B cell (primary cell): ENCODE results near the gene MCM6. TPM values are rescaled to one million over a fixed set of nuclear protein-coding genes. Genes with fewer than 3 reads are reported as not detected.
A peak's percentile ranks its signal among the peaks of the same experiment; 100 is the strongest.

ENCODE experiments used
- ATAC-seq: fragments of 200-7000 bp; cut with Tn5 transposase; one replicate; pipeline ENCODE4 v1.10.0; 2021; ENCODE audit warnings: low read depth, mild to moderate bottlenecking, moderate number of reproducible peaks, moderate library complexity
- CTCF ChIA-PET: fragments of 350-600 bp; sonication (Branson Sonifier 250); formaldehyde crosslinking; loops from one replicate; lab custom pipeline; 2021; ENCODE audit warnings: antibody characterized with exemption, inconsistent platforms; lab: Charles Lee
- POLR2A ChIA-PET: fragments of 350-600 bp; sonication (Branson Sonifier 250); formaldehyde crosslinking; loops from one replicate; lab custom pipeline; 2021; ENCODE audit warnings: antibody characterized with exemption; lab: Charles Lee
- DNase-seq: peaks from one replicate; pipeline ENCODE4 v3.0.0; 2013
- H2AFZ ChIP-seq: 2 replicates; pipeline ENCODE4 v1.6.1; 2012; ENCODE audit warnings: mild to moderate bottlenecking, low read depth, low read length; ENCODE audit not compliant: insufficient read depth, poor library complexity, severe bottlenecking
- H3K27ac ChIP-seq, 2 donors: 1 replicate in 1 of 2; 2 replicates in 1 of 2; pipeline ENCODE4 v1.5.1; 2012 to 2013; ENCODE audit warnings: low read length in 2 of 2, mild to moderate bottlenecking in 2 of 2, moderate library complexity in 1 of 2
- H3K27me3 ChIP-seq, 4 experiments: fragments of 200-600 bp in 1 of 4; sonication (generic) in 1 of 4; replicated peaks in 1 of 4; 1 replicate in 2 of 4; 2 replicates in 2 of 4; pipeline versions ENCODE4 v1.6.1 to v1.7.0; 2013 to 2016; ENCODE audit warnings: low read length in 3 of 4, mild to moderate bottlenecking in 2 of 4, mixed read lengths in 1 of 4, moderate library complexity in 1 of 4; ENCODE audit not compliant: insufficient read depth in 4 of 4, control insufficient read depth in 3 of 4; ENCODE audit errors: control extremely low read depth in 1 of 4
- H3K36me3 ChIP-seq, 2 experiments: replicated peaks in 1 of 2; 1 replicate in 1 of 2; 2 replicates in 1 of 2; pipeline versions ENCODE4 v1.6.1 to v1.7.1; 2013; ENCODE audit warnings: low read length in 1 of 2; ENCODE audit not compliant: insufficient read depth in 2 of 2, control insufficient read depth in 1 of 2; ENCODE audit errors: control extremely low read depth in 1 of 2, extremely low read depth in 1 of 2
- H3K4me1 ChIP-seq, 2 donors: fragments of 200-600 bp in 1 of 2; sonication (generic) in 1 of 2; 1 replicate in 1 of 2; 2 replicates in 1 of 2; pipeline versions ENCODE4 v1.5.1 to v1.6.1; 2013 to 2017; ENCODE audit warnings: low read length in 2 of 2; ENCODE audit not compliant: control insufficient read depth in 2 of 2, insufficient read depth in 2 of 2
- H3K4me2 ChIP-seq: replicated peaks from 2 replicates; pipeline ENCODE3; 2012; ENCODE audit warnings: mild to moderate bottlenecking, low read depth, low read length; ENCODE audit not compliant: poor library complexity, severe bottlenecking
- H3K4me3 ChIP-seq, 5 experiments: fragments of 200-600 bp in 1 of 5; sonication (generic) in 1 of 5; 1 replicate in 3 of 5; 2 replicates in 2 of 5; pipeline versions ENCODE4 v1.5.1 to v1.7.0; 2011 to 2016; ENCODE audit warnings: low read length in 4 of 5, mild to moderate bottlenecking in 4 of 5, low read depth in 2 of 5, control low read depth in 1 of 5, moderate library complexity in 1 of 5; ENCODE audit not compliant: insufficient read depth in 1 of 5; ENCODE audit errors: control extremely low read depth in 1 of 5, extremely low read depth in 1 of 5
- H3K79me2 ChIP-seq: fragments of 200-600 bp; sonication (generic); one replicate; pipeline ENCODE4 v1.6.0; 2016; ENCODE audit warnings: low read length; ENCODE audit not compliant: control insufficient read depth, insufficient read depth
- H3K9ac ChIP-seq: fragments of 200-600 bp; sonication (generic); 2 replicates; pipeline ENCODE4 v1.6.1; 2017; ENCODE audit warnings: mild to moderate bottlenecking, low read length, moderate library complexity
- H3K9me3 ChIP-seq, 3 donors: one replicate each; pipeline versions ENCODE4 v1.6.1 to v1.7.1; 2013; ENCODE audit warnings: low read length in 2 of 3; ENCODE audit not compliant: control insufficient read depth in 2 of 3, insufficient read depth in 1 of 3; ENCODE audit errors: control extremely low read depth in 1 of 3
- H4K20me1 ChIP-seq: 2 replicates; pipeline ENCODE4 v1.6.0; 2012; ENCODE audit warnings: mild to moderate bottlenecking, low read length; ENCODE audit not compliant: insufficient read depth, control insufficient read depth, poor library complexity, severe bottlenecking
- H3K27ac Mint-ChIP-seq: one replicate; pipeline ENCODE4 v1.8.0; 2021; ENCODE audit warnings: mixed read lengths
- H3K27me3 Mint-ChIP-seq: one replicate; pipeline ENCODE4 v1.8.0; 2021; ENCODE audit warnings: mixed read lengths
- H3K4me1 Mint-ChIP-seq: one replicate; pipeline ENCODE4 v1.8.0; 2021; ENCODE audit warnings: mixed read lengths
- H3K4me3 Mint-ChIP-seq: one replicate; pipeline ENCODE4 v1.8.0; 2021; ENCODE audit warnings: mixed read lengths
- H3K9me3 Mint-ChIP-seq: one replicate; pipeline ENCODE4 v1.8.0; 2022; ENCODE audit warnings: mixed read lengths; ENCODE audit not compliant: insufficient read depth
- CTCF ChIP-seq: fragments of 200-600 bp; IDR thresholded peaks from one replicate; pipeline ENCODE4 v1.8.0; 2022; ENCODE audit warnings: antibody characterized with exemption, mild to moderate bottlenecking
- EZH2 ChIP-seq: IDR thresholded peaks from 2 replicates; pipeline ENCODE4 v1.6.1; 2012; ENCODE audit warnings: borderline replicate concordance, low read depth, mild to moderate bottlenecking, moderate library complexity, low read length; ENCODE audit not compliant: insufficient read depth, poor library complexity, severe bottlenecking
- WGBS: methylation state at CpG from one replicate; pipeline ENCODE4 v1.1.5; 2013; ENCODE audit warnings: missing lambda C conversion rate; ENCODE audit not compliant: insufficient coverage; 5-methylcytosine and 5-hydroxymethylcytosine counted together
- intact Hi-C: fragments of 100-400 bp; cut with micrococcal nuclease; formaldehyde crosslinking; loops from one replicate; pipeline ENCODE4 v1.10.0; 2022
- polyA plus RNA-seq: library from polyadenylated mRNA; depleted of rRNA; stranded (reverse); fragments of >200 nt; gene quantifications from 2 replicates; pipeline ENCODE4 v1.2.3, GENCODE V29; 2012
- total RNA-seq, 2 donors: library from RNA; stranded (reverse); fragments of 120-200 nt in 1 of 2; gene quantifications; 1 replicate in 1 of 2; 2 replicates in 1 of 2; pipeline versions ENCODE4 v1.2.3 to v1.2.4, GENCODE V29; 2013 to 2022

MCM6 gene
- total and polyA plus RNA-seq, 2 donors (not counting 1 experiment from before 2014, with no cell fraction given): 2.3 to 30.0 TPM

- 72% methylated on average over 2 of the region's 3 CpGs for WGBS
- H3K9ac ChIP-seq: no peak overlapping the region
- TF ChIP-seq CTCF (peak; percentile 80), EZH2 (no peak)
- no peak overlapping the region for H3K4me3 ChIP-seq
- H2AFZ ChIP-seq: no peak overlapping the region
- H3K36me3 ChIP-seq: peaks cover 3 to 19% of the 10 kb centered on the region in 2 experiments
- H3K9me3 ChIP-seq: no peaks in the 10 kb centered on the region
- no peak overlapping the region for H3K27ac Mint-ChIP-seq
- ATAC-seq: peak; percentile 47
- no peaks in the 10 kb centered on the region for H3K9me3 Mint-ChIP-seq
- no peak overlapping the region for H3K4me2 ChIP-seq
- H3K4me3 Mint-ChIP-seq: no peak overlapping the region
- DNase-seq: peak; percentile 76
- no peaks in the 10 kb centered on the region for H4K20me1 ChIP-seq
- H3K79me2 ChIP-seq: no peaks in the 10 kb centered on the region
- no peaks in the 10 kb centered on the region for H3K27me3 ChIP-seq
- peaks cover 10% of the 10 kb centered on the region for H3K4me1 Mint-ChIP-seq
- ChIA-PET POLR2A (interaction anchor here (0.6 to 1.7 kb wide), 2 partner anchors 200 to 322 kb away, joined by 3 to 4 read pairs; no protein-coding TSS in a partner anchor), CTCF (interaction anchor here (0.6 to 7.4 kb wide), 4 partner anchors 12 to 467 kb away, joined by 3 to 453 read pairs (median 6); no protein-coding TSS in a partner anchor)
- H3K27me3 Mint-ChIP-seq: no peaks in the 10 kb centered on the region
- no peak overlapping the region for H3K27ac ChIP-seq
- intact Hi-C loops: loop anchor here (1.0 to 5.0 kb wide), 8 partner anchors 39 to 468 kb away; partner anchors contain the start of gene MCM6
- no peaks in the 10 kb centered on the region for H3K4me1 ChIP-seq
These were observed 40.0 kb upstream of the MCM6 start for GRCh38 chr2:135916207-135916606.

- Histone ChIP-seq H3K9ac (no peak overlapping the region), H3K27me3 (no peaks in the 10 kb centered on the region), H3K79me2 (no peaks in the 10 kb centered on the region), H3K4me3 (no peak overlapping the region), H4K20me1 (no peaks in the 10 kb centered on the region), H3K27ac (peak overlapping the region in 1 of 2 donors; percentile 46), H3K4me2 (no peak overlapping the region), H3K9me3 (no peaks in the 10 kb centered on the region), H3K36me3 (peaks cover 8 to 23% of the 10 kb centered on the region in 2 experiments), H2AFZ (no peak overlapping the region), H3K4me1 (no peaks in the 10 kb centered on the region)
- Mint-ChIP-seq H3K27me3 (no peaks in the 10 kb centered on the region), H3K4me1 (peaks cover 10% of the 10 kb centered on the region), H3K9me3 (no peaks in the 10 kb centered on the region), H3K27ac (no peak overlapping the region), H3K4me3 (no peak overlapping the region)
- intact Hi-C loops: loop anchor here (5.0 kb wide), 1 partner anchor 753 kb away; no protein-coding TSS in a partner anchor
- no CpG with 5 or more reads among the region's 3 CpGs for WGBS
- ATAC-seq (no peak), DNase-seq (no peak)
- POLR2A ChIA-PET: interaction anchor here (1.4 to 2.0 kb wide), 2 partner anchors 467 to 469 kb away, joined by 3 to 11 read pairs; no protein-coding TSS in a partner anchor
- TF ChIP-seq CTCF (no peak), EZH2 (no peak)
- CTCF ChIA-PET: interaction anchor here (0.9 to 7.4 kb wide), 47 partner anchors 8 to 1927 kb away, joined by 3 to 453 read pairs (median 4); partner anchors contain the start of gene MCM6
These were observed 38.2 kb upstream of the MCM6 start for GRCh38 chr2:135914485-135914884.
